ENCODE data around the gene CYTH2. TPM values are rescaled to one million over a fixed set of nuclear protein-coding genes. Genes with fewer than 3 reads are reported as not detected.
A peak's percentile ranks its signal among the peaks of the same experiment; 100 is the strongest.

CYTH2 gene
- total and polyA plus RNA-seq, 2 of the 8 experiments (the other 6 are each of a cell fraction or from before 2014, with no cell fraction given): 43.7 to 71.4 TPM

DNA sequence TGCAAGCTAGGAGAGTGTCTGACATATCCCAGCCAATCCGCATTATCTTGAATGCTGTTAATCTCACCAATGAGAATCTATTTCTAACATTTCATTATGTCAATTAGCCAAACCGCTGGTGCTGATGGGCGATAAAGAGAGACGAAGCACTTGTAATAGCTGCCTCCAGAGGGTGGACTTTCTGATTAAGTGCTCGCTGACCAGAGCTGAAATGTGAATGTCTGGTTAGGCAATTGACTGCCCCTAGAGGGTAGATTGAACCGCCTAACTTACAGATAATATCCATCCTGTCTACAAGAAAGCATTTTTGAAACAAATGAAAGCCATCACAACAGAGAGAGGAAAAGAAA lies 23.9 kb upstream of the CYTH2 start (continued):
- TF ChIP-seq, protein P1, sequence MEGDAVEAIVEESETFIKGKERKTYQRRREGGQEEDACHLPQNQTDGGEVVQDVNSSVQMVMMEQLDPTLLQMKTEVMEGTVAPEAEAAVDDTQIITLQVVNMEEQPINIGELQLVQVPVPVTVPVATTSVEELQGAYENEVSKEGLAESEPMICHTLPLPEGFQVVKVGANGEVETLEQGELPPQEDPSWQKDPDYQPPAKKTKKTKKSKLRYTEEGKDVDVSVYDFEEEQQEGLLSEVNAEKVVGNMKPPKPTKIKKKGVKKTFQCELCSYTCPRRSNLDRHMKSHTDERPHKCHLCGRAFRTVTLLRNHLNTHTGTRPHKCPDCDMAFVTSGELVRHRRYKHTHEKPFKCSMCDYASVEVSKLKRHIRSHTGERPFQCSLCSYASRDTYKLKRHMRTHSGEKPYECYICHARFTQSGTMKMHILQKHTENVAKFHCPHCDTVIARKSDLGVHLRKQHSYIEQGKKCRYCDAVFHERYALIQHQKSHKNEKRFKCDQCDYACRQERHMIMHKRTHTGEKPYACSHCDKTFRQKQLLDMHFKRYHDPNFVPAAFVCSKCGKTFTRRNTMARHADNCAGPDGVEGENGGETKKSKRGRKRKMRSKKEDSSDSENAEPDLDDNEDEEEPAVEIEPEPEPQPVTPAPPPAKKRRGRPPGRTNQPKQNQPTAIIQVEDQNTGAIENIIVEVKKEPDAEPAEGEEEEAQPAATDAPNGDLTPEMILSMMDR (IDR thresholded peaks at IDR 0.05; ENCODE audit: control extremely low read depth in 1 of 3, insufficient read depth in 1 of 3, low read depth in 1 of 3, low read length in 3 of 3): peak in 2 of 3 experiments; percentile 33 to 37; a peak in 2 of 4 replicates
- no peak for TF ChIP-seq CTBP2 (IDR thresholded peaks at IDR 0.05; ENCODE audit: borderline replicate concordance, insufficient read depth, insufficient read length, low read length)
- no peak for TF ChIP-seq CEBPB (IDR thresholded peaks at IDR 0.05; ENCODE audit: low read depth, low read length)
- TF ChIP-seq, protein P2, sequence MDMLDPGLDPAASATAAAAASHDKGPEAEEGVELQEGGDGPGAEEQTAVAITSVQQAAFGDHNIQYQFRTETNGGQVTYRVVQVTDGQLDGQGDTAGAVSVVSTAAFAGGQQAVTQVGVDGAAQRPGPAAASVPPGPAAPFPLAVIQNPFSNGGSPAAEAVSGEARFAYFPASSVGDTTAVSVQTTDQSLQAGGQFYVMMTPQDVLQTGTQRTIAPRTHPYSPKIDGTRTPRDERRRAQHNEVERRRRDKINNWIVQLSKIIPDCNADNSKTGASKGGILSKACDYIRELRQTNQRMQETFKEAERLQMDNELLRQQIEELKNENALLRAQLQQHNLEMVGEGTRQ (IDR thresholded peaks at IDR 0.05; ENCODE audit: low read length): no peak
- TF ChIP-seq MAFK (IDR thresholded peaks at IDR 0.05; ENCODE audit: low read depth, low read length): no peak
- TF ChIP-seq BRCA1 (IDR thresholded peaks at IDR 0.05; ENCODE audit: low read depth, low read length): no peak
- no peak for TF ChIP-seq RBBP5 (IDR thresholded peaks at IDR 0.05; ENCODE audit: borderline replicate concordance, low read depth, low read length)
- TF ChIP-seq CHD1 (IDR thresholded peaks at IDR 0.05; ENCODE audit: low read depth, low read length): no peak
- no peak for TF ChIP-seq SP1 (IDR thresholded peaks at IDR 0.05; ENCODE audit: low read depth, low read length)
